Heart left ventricle (tissue), 16 donors: ENCODE results near the gene BRMS1. TPM values are rescaled to one million over a fixed set of nuclear protein-coding genes. Genes with fewer than 3 reads are reported as not detected.

Experiments used
- ATAC-seq, 4 donors: fragments of 200-7000 bp; cut with Tn5 transposase; one replicate each; pipeline ENCODE4 v1.9.1; 2020 to 2022; ENCODE audit warnings: moderate library complexity in 4 of 4, mild to moderate bottlenecking in 3 of 4, moderate number of reproducible peaks in 1 of 4
- DNase-seq, 5 donors: peaks; one replicate each; pipeline ENCODE4 v3.0.0-alpha.2; 2020
- H3K27ac ChIP-seq, 12 donors: fragments of 200-600 bp; sonication (generic) in 4 of 12; one replicate each; pipeline versions ENCODE4 v1.5.0 to v1.8.0; 2016 to 2022; ENCODE audit warnings: mild to moderate bottlenecking in 2 of 12
- H3K27me3 ChIP-seq, 9 donors: fragments of 200-600 bp; sonication (generic) in 2 of 9; one replicate each; pipeline versions ENCODE4 v1.5.1 to v1.8.0; 2016 to 2022; ENCODE audit warnings: mild to moderate bottlenecking in 3 of 9
- H3K36me3 ChIP-seq, 9 donors: fragments of 200-600 bp; sonication (generic) in 2 of 9; one replicate each; pipeline versions ENCODE4 v1.5.0 to v1.8.0; 2018 to 2022; ENCODE audit warnings: mild to moderate bottlenecking in 2 of 9
- H3K4me1 ChIP-seq, 12 donors: fragments of 200-600 bp; sonication (generic) in 4 of 12; one replicate each; pipeline versions ENCODE4 v1.5.0 to v1.8.0; 2016 to 2022; ENCODE audit warnings: mild to moderate bottlenecking in 3 of 12
- H3K4me3 ChIP-seq, 12 donors: fragments of 200-600 bp; sonication (generic) in 4 of 12; one replicate each; pipeline versions ENCODE4 v1.5.0 to v1.8.0; 2017 to 2022; ENCODE audit warnings: mild to moderate bottlenecking in 9 of 12, moderate library complexity in 4 of 12
- H3K9me3 ChIP-seq, 12 donors: fragments of 200-600 bp; sonication (generic) in 4 of 12; one replicate each; pipeline versions ENCODE4 v1.5.0 to v1.8.0; 2016 to 2022; ENCODE audit warnings: mild to moderate bottlenecking in 1 of 12
- CTCF ChIP-seq, 12 donors: fragments of 200-600 bp; sonication (generic) in 4 of 12; IDR thresholded peaks; one replicate each; pipeline versions ENCODE4 v1.5.0 to v1.8.0; 2018 to 2022; ENCODE audit warnings: antibody characterized with exemption in 12 of 12, mild to moderate bottlenecking in 5 of 12
- POLR2A ChIP-seq, 2 donors: fragments of 450-650 bp; IDR thresholded peaks; one replicate each; pipeline ENCODE4 v1.6.1; 2017; ENCODE audit warnings: antibody characterized with exemption in 2 of 2, mild to moderate bottlenecking in 2 of 2, moderate library complexity in 2 of 2
- WGBS, 4 donors: extraction: QIAGEN DNeasy Blood & Tissue Kit in 2 of 4; methylation state at CpG; one replicate each; pipeline versions ENCODE4 v1.1.5 to v1.1.7; 2013 to 2018; 5-methylcytosine and 5-hydroxymethylcytosine counted together
- intact Hi-C, 10 donors: fragments of 100-400 bp; cut with DNase I; formaldehyde crosslinking; loops; one replicate each; pipeline versions ENCODE4 v1.11.1 to v1.14.2; 2022
- polyA plus RNA-seq, 2 donors: library from polyadenylated mRNA; stranded (reverse); fragments of 200-250 nt; gene quantifications; one replicate each; pipeline ENCODE4 v1.2.3, GENCODE V29; 2013
- total RNA-seq, 9 donors: library from RNA; depleted of rRNA in 2 of 9; stranded (reverse); fragments of >200 nt in 2 of 9; fragmentation: NEBNext Ultra II Directional in 3 of 9; extraction: Animal tissue kit (Norgen Biotek cat#: 25700) in 3 of 9; gene quantifications; one replicate each; pipeline versions ENCODE4 v1.1.0 to v1.2.4, GENCODE V29; 2016 to 2023
- donor health status: ischemic (EF 13 %, LVEDD 7.1; RV severe dilation, severe dysfunction).
- donor health status: healthy with polysubstance abuse.
- donor health status: DM: no; HTN: yes; CAD: no.
- donor health status: DM: no; HTN: no; CAD: no.
- donor health status: ischemic (EF 25% LVEDD 6.9; RV normal size, moderate dysfunction).
- donor health status: ischemic (EF 25% LVEDD 5.7; RV mildly dilated, moderate dysfunction).
- donor health status: healthy.
- donor health status: DM: yes; HTN: yes; CAD: no.
- donor health status: ischemic (EF 35%, LVEDD 5.7; RV mildly dilated, moderate dysfunction).
- donor health status: nonischemic (EF 11% LVEDD 7.7; RV severe dilation, severe dysfunction).
- donor health status: DM: yes; HTN: yes; CAD: no.
- donor health status: PGD.
- donor health status: ischemic (EF 29% LVEDD 5.4; RV normal size, mild dysfunction).
- donor health status: nonischemic (EF 23%, LVEDD 6.1; RV moderate dilation, normal function).

BRMS1 gene
- total and polyA plus RNA-seq, 11 donors = 9.7 to 77.4 (median 22.7) TPM

- Histone ChIP-seq H3K27me3 (peaks cover 0 to 22% (median 8%) of the 10 kb centered on the region in 9 donors), H3K9me3 (no peaks in the 10 kb centered on the region), H3K4me3 (no peak overlapping the region), H3K36me3 (peaks cover 0 to 4% (median 0%) of the 10 kb centered on the region in 9 donors), H3K4me1 (peaks cover 0 to 44% (median 22%) of the 10 kb centered on the region in 12 donors), H3K27ac (no peak overlapping the region)
- DNase-seq = peak in 1 of 5 donors; percentile 54
- WGBS, 4 donors = 84 to 100% (median 91%) methylated on average over 1 to 6 of the region's 6 CpGs
- intact Hi-C loops = no loop called here
- ATAC-seq = no peak
- TF ChIP-seq CTCF (IDR thresholded peaks at IDR 0.05) = no peak
Observed at GRCh38 chr11:66368484-66368883, 23.6 kb upstream of the BRMS1 start.

- ATAC-seq (no peak), DNase-seq (peak in 1 of 5 donors; percentile 37)
- Histone ChIP-seq H3K27ac (no peak overlapping the region), H3K9me3 (no peaks in the 10 kb centered on the region), H3K36me3 (peaks cover 0 to 4% (median 0%) of the 10 kb centered on the region in 9 donors), H3K4me1 (peaks cover 0 to 44% (median 20%) of the 10 kb centered on the region in 12 donors), H3K27me3 (peaks cover 0 to 16% (median 4%) of the 10 kb centered on the region in 9 donors), H3K4me3 (no peak overlapping the region)
- TF ChIP-seq POLR2A (IDR thresholded peaks at IDR 0.05) (no peak), CTCF (IDR thresholded peaks at IDR 0.05) (no peak)
- intact Hi-C loops = no loop called here
- WGBS, 4 donors = 88 to 93% (median 89%) methylated on average over 12 to 15 of the region's 15 CpGs
Observed at GRCh38 chr11:66367561-66368312, 22.8 kb upstream of the BRMS1 start.

- Histone ChIP-seq H3K9me3 (no peaks in the 10 kb centered on the region), H3K4me3 (no peak overlapping the region), H3K27me3 (peaks cover 0 to 10% (median 0%) of the 10 kb centered on the region in 9 donors), H3K36me3 (peaks cover 0 to 4% (median 0%) of the 10 kb centered on the region in 9 donors), H3K4me1 (peaks cover 0 to 37% (median 17%) of the 10 kb centered on the region in 12 donors), H3K27ac (no peak overlapping the region)
- no peak for ATAC-seq
- intact Hi-C loops = no loop called here
- no peak for DNase-seq
- no peak for TF ChIP-seq CTCF (IDR thresholded peaks at IDR 0.05)
- TF ChIP-seq POLR2A (IDR thresholded peaks at IDR 0.05) = no peak
- 93 to 95% (median 94%) methylated on average over 8 of the region's 8 CpGs for WGBS, 4 donors
Observed at GRCh38 chr11:66366844-66367477, 22.1 kb upstream of the BRMS1 start.
